Stimulated activated CD4-positive, alpha-beta T cell treated with anti-CD3 and anti-CD28 coated beads, Interleukin-1b, Interleukin-23, amount 100 ng/mL, for 1 hour (primary cell): Measurements from ENCODE around the gene KLHL12.

Experiments used
- DNase-seq, 2 donors: peaks; one replicate each; pipeline ENCODE4 v3.0.0-alpha.2; 2020; ENCODE audit warnings: low read depth in 2 of 2

The KLHL12 gene

GRCh38 chr1:202888221-202888530 lies 38.9 kb downstream of the KLHL12 start:
- DNase-seq: no peak

DNA sequence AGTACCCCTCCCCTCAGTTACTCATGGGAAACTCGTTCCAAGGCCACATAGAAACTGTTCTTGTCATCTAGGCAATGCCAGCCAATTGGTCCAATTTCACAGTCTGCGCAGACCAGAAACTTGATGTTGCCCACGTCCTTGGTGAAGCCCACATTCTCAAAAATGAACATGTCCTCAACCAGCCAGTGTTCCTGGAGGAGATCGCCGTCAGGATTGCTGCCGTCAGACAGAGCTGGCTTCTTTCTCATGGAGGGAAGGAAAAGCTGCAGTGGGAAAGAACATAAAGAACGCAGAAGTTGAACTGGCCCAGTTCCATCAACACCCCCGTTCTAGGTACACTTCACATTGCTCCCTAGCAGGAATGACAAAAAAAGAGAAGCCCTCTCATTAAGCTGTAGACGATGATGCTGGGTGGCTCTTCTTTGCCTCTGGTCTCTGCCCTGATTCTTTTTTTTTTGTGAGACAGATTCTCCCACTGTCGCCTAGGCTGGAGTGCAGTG lies 46.0 kb downstream of the KLHL12 start:
- DNase-seq: no peak

DNA sequence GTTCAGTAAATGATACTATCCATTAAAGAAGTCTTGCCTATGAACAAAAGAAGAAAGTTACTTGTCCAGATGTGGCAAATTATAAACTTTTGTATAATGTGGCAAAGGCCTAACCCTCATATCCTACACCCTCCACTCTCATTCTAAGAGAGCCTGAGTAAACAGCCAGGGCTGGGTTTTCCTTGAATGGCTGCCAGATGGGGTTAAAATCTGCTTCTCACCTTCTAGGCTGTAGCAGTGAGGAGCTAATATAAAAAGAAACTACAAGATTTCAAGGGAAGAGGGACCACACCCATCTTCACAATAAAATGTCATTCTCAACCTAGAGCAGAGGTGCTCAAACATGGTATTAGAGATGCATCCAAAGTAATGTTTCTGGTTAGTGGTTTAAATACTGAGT lies 47.0 kb downstream of the KLHL12 start:
- DNase-seq: no peak

GRCh38 chr1:202879128-202879527 lies 47.9 kb downstream of the KLHL12 start:
- DNase-seq: no peak

GRCh38 chr1:202873026-202873425 lies 54.0 kb downstream of the KLHL12 start:
- no peak for DNase-seq

DNA sequence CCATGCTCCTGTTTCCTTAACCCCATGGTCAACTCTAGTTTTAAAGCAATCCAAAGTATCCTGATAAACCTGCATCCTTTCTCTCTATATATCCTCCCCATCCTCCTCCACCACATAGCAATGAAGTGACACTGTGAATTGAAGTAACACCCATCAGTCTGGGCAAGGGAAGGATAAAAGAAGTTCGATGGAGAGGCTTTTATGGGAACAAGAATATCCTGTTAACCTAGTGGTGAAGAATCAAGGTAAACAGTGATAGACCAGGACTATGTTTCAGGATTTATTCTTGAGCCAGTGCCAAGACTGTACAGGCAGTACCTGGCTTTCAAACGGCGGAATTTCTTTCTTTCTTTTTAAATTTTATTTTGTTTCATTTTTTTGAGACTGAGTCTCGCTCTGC lies 55.7 kb downstream of the KLHL12 start:
- DNase-seq: no peak

GRCh38 chr1:202862679-202863560 lies 64.1 kb downstream of the KLHL12 start:
- DNase-seq: no peak

DNA sequence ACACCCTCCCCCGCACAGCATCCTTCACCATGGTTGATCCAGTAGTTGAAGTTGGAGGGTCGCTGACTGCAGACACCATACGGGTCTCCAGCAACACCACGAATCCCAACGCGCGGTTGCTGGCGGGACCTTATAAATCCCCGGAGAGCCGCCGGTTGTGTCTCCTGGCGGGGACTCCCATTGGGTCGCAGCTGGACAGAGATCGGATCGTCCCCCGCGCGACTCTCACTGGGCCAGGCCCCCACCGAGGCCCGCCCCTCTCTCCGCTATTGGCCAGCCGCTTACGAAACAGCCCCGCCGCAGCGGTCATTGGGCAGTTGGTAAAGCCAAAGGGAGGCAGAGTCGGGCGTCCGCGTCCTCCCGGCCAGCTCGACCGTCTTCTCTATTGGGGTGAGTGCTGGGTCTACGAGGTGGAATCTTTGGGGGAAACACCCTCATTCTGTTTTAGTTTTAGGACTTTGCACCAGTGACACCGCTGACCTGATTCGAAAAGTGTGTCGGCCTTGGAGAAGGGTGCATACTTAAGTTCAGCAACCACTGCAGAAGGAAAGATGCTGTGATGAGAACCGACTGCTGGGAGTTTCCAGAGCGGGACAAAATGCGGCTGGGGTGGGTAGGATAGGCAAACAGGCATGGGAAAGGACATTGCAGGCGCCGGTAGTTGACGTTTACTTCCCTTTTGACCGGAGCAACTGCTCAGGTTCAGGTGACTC lies 65.5 kb downstream of the KLHL12 start:
- DNase-seq: no peak

DNA sequence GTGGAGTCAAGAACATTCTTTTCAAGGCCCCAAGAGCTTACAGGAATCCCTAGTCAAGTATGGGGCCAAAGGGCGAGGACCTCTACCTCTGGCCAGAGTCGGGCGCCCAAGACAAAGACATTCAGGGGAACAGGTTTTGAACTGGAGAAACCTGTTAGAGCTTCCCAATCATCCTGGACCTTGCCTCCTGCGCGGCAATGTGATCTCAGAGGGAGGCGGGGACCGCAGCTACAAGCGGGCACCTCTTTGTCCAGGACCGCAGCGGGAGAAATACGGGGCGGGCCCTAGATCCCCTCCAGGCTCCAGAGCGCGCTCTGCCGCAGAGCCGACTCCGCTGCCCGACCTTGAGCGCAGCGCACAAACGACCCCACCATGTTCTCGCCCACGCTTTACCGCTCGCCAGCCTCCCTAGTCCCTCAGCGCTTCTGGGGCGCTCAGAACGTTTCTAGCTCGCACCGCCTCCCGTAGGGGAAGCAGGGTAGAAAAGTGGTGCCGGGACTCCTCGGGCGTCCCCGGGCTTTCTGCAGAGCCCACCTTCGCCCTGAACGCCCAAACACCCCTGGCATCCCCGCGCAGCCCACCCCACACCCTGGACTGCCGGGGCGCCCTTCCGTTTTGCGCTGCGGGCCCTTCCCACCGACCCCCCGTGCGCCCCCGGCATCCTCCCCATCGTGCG lies 66.2 kb downstream of the KLHL12 start:
- no peak for DNase-seq

DNA sequence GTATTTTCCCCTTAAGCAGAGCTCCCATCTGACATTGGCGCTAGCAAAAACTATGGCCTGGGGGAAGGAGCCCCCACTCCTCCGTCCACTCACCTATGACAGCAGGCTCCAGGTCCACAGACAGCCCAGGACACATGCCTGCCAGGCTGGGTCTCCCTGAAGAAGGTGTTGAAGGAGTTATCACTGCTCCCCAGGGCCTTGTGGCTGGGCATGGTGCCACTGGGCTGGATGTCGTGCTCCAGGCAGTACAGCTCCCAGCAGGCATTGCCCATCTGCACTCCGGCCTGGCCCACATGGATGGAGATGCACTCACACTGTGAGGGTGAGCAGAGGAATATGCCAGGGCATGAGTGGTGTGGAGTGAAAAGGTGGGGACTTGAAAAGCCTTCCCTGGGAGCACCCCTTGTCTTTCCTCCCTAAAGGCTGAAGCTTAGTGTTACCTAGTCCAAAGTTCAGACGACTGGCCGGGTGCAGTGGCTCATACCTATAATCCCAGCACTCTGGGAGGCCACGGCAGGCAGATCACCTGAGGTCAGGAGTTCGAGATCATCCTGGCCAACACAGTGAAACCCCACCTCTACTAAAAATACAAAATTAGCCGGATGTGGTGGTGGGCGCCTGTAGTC lies 68.1 kb downstream of the KLHL12 start:
- no peak for DNase-seq

- no peak for DNase-seq
Observed at GRCh38 chr1:202858331-202858730, 68.7 kb downstream of the KLHL12 start.

DNA sequence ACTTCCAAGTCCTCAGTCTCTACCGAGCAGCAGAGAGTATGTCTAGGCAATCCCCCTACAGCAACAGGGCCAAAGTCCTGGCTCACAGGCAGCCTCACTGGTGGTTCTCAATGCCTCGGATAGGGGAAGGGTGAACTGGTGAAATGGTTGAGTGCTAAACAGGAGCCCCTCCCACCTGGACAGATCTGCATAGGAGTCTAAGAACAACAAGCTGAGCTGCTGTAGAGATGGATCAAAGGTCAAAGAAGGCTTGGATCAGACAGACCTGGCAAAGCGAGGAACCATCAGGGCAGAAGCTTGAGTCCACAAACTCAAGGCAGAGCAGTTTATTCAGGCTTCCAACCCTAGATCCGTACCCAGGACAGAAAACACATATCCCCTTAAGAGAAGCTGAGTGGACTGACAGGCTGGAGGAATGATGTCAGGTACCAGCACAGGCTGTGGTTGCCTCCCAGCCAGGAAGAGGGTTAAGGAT lies 69.9 kb downstream of the KLHL12 start:
- DNase-seq: no peak

DNA sequence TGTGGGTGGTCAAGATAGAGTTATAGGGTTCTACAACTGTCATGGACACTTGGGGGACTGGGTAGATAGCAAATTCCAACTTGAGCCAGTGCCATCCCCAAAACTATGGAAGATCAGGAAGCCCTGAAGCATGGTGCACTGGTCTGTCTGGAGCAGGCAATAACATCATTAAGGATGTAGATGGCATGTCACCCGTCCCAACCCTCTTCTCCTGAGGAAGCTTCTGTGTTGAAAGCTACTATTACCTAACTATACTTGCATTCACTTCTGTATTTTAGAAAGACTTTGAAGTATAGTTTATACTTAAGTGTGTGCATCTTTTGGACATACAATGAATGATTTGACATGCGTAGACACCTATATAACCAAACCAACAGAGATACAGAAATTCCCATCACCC lies 71.0 kb downstream of the KLHL12 start:
- DNase-seq: no peak

DNA sequence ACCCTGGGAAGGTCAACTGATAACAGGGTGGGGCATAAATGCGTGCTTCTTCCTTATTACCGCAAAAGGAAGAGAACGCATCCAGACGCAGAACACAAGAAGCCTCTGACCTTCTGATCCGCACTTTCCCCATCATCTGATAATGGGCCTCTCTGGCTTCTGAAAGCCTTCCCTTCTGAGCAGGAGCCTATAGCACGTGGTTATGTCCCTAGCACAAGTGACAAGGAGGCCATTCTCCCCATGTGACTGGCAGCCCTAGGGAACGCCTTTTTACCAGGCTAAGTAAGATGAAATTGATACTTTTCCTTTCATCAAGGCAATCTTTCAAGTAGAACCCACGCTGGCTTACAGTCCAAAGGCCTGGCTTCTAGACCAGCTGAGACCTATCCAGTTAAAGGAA lies 72.2 kb downstream of the KLHL12 start:
- no peak for DNase-seq

- no peak for DNase-seq
Observed at GRCh38 chr1:202852163-202852904, 74.7 kb downstream of the KLHL12 start.

- DNase-seq: no peak
Observed at GRCh38 chr1:202850593-202851362, 76.3 kb downstream of the KLHL12 start.

DNA sequence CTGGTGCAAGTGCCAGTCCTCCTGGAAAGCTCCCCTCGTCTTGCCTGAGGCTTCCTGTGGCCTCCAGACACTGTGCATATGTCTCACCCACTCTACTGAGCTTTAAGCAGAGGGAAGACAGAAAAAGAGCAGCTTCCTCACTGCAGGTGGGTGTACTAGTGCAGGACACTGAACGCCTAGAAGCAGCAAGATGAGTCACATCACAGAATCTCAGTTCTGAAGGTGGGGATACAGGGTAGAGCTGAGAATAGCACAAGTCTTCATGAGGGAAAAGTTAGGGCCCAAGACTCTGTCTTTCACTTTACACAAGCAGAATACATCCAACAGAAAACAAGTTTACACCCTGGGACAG lies 78.9 kb downstream of the KLHL12 start:
- no peak for DNase-seq

GRCh38 chr1:202844935-202845334 lies 82.1 kb downstream of the KLHL12 start:
- DNase-seq: no peak

DNA sequence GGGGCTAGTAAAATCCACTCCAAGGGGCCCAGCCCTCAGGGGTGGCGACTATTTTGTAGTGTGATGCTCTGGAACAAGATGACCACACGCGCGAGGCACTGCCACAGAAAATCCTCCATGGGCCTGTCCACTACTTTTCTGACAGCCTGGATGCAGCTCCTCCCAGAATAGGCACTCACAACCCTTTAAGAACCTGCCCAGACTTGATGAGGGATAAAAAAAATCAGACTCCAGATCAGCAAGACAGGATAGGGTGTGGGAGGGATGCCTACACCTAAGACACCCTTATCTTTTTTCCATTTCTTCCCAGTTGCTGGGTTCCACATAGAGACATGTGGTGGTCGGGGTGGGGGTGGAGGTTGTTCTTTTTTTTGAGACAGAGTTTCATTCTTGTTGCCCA lies 82.8 kb downstream of the KLHL12 start:
- no peak for DNase-seq

DNA sequence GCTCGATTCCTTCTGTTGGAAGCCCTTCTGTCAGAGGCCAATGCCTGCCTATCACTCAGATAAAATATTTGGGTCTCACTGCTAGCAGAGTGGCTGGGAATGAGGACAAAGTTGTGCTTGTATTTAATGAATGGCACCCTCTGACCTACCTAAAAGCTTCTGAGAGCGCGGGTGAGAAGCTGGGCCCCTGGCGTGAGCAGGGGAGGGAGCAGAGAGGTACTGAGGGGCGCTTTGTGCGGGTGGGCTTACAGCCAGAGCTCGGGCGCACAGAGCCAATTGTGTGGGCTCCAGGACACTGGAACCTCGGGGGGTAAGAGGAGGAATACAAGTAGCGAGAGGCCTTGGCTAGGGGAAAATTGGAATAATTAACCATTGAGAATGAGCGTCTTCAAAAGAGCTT lies 84.0 kb downstream of the KLHL12 start:
- DNase-seq: no peak
